HepG2 (cell line): Measurements from ENCODE around the gene NDN. TPM values are rescaled to one million over a fixed set of nuclear protein-coding genes. Genes with fewer than 3 reads are reported as not detected.

Experiments
- AHDC1 ChIP-seq: sonication (generic); formaldehyde crosslinking; IDR thresholded peaks from 2 replicates; pipeline ENCODE4 v1.5.1; 2020; ENCODE audit warnings: mild to moderate bottlenecking, missing genetic modification reagents, borderline replicate concordance
- CEBPG ChIP-seq: IDR thresholded peaks from 2 replicates; pipeline ENCODE4 v1.6.1; 2016
- DR1 ChIP-seq: sonication (generic); formaldehyde crosslinking; IDR thresholded peaks from 2 replicates; pipeline ENCODE4 v1.8.0; 2021; ENCODE audit warnings: mild to moderate bottlenecking, missing genetic modification reagents, inconsistent platforms
- FOXA3 ChIP-seq: IDR thresholded peaks from 2 replicates; pipeline ENCODE4 v1.6.1; 2016; ENCODE audit warnings: missing genetic modification reagents, missing compliant biosample characterization
- FOXC1 ChIP-seq: sonication (generic); formaldehyde crosslinking; IDR thresholded peaks from 2 replicates; pipeline ENCODE4 v1.8.0; 2022; ENCODE audit warnings: mild to moderate bottlenecking, missing genetic modification reagents, borderline replicate concordance
- MED8 ChIP-seq: sonication (generic); formaldehyde crosslinking; IDR thresholded peaks from 2 replicates; pipeline ENCODE4 v1.8.1; 2023; ENCODE audit warnings: mild to moderate bottlenecking, missing genetic modification reagents; ENCODE audit not compliant: insufficient replicate concordance
- NFRKB ChIP-seq: fragments of 450-650 bp; IDR thresholded peaks from 2 replicates; pipeline ENCODE4 v1.6.1; 2017
- PHF8 ChIP-seq: sonication (generic); formaldehyde crosslinking; IDR thresholded peaks from 2 replicates; pipeline ENCODE4 v1.5.0; 2020; ENCODE audit warnings: missing genetic modification reagents
- RBAK ChIP-seq: sonication (generic); formaldehyde crosslinking; IDR thresholded peaks from 2 replicates; pipeline ENCODE4 v1.5.1; 2020; ENCODE audit warnings: mild to moderate bottlenecking, missing genetic modification reagents
- SMYD3 ChIP-seq: sonication (generic); formaldehyde crosslinking; IDR thresholded peaks from 2 replicates; pipeline ENCODE4 v1.8.1; 2023; ENCODE audit warnings: mild to moderate bottlenecking, missing genetic modification reagents
- SOX13 ChIP-seq, 3 experiments: fragments of 450-650 bp in 1 of 3; sonication (generic) in 1 of 3; formaldehyde crosslinking in 1 of 3; IDR thresholded peaks in 2 of 3; conservative IDR thresholded peaks in 1 of 3; 2 replicates each; pipeline versions ENCODE4 v1.5.0 to v1.6.1; 2016 to 2020; ENCODE audit warnings: antibody characterized with exemption in 1 of 3, mild to moderate bottlenecking in 1 of 3, missing compliant biosample characterization in 1 of 3, missing genetic modification reagents in 1 of 3, moderate library complexity in 1 of 3
- SOX5 ChIP-seq: IDR thresholded peaks from 2 replicates; pipeline ENCODE4 v1.6.1; 2016; ENCODE audit warnings: borderline replicate concordance
- ZBTB33 ChIP-seq: sonication (generic); formaldehyde crosslinking; IDR thresholded peaks from 2 replicates; pipeline ENCODE4 v1.4.0; 2020; ENCODE audit warnings: missing genetic modification reagents
- ZFP1 ChIP-seq: IDR thresholded peaks from 2 replicates; pipeline ENCODE4 v1.6.1; 2016
- ZNF205 ChIP-seq: IDR thresholded peaks from 2 replicates; pipeline ENCODE4 v1.6.1; 2018; ENCODE audit warnings: missing biosample characterization, missing genetic modification reagents
- ZNF337 ChIP-seq: sonication (generic); formaldehyde crosslinking; IDR thresholded peaks from 2 replicates; pipeline ENCODE4 v1.5.1; 2020; ENCODE audit warnings: missing genetic modification reagents, low read depth, mild to moderate bottlenecking, borderline replicate concordance
- ZNF644 ChIP-seq: IDR thresholded peaks from 2 replicates; pipeline ENCODE4 v1.6.1; 2016; ENCODE audit warnings: low read depth
- ZNF772 ChIP-seq: sonication (generic); formaldehyde crosslinking; IDR thresholded peaks from 2 replicates; pipeline ENCODE4 v1.5.0; 2020; ENCODE audit warnings: mild to moderate bottlenecking, missing genetic modification reagents
- ZNF879 ChIP-seq: sonication (generic); formaldehyde crosslinking; IDR thresholded peaks from 2 replicates; pipeline ENCODE4 v1.8.1; 2023; ENCODE audit warnings: missing genetic modification reagents
- ZNF883 ChIP-seq: sonication (generic); formaldehyde crosslinking; IDR thresholded peaks from 2 replicates; pipeline ENCODE4 v1.5.1; 2020; ENCODE audit warnings: mild to moderate bottlenecking, missing genetic modification reagents; ENCODE audit errors: not compliant biosample characterization
- ZSCAN22 ChIP-seq: sonication (generic); formaldehyde crosslinking; IDR thresholded peaks from 2 replicates; pipeline ENCODE4 v1.4.0; 2020; ENCODE audit warnings: mild to moderate bottlenecking, missing genetic modification reagents
- polyA plus RNA-seq, 8 experiments: library from polyadenylated mRNA; depleted of rRNA in 3 of 8; stranded (reverse) in 7 of 8; unstranded in 1 of 8; fragments of >200 nt; fragmentation: Illumina TruSeq in 4 of 8; extraction: Trizol in 4 of 8; gene quantifications; 2 replicates each; pipeline versions ENCODE4 v1.2.1 to v1.2.3, GENCODE V29; 2011 to 2016; ENCODE audit warnings: low read depth in 4 of 8, missing spikeins in 1 of 8, mixed read lengths in 1 of 8; ENCODE audit not compliant: insufficient read depth in 1 of 8
- total RNA-seq, 5 experiments: library from RNA; depleted of rRNA; stranded (reverse); fragments of >200 nt; fragmentation: Illumina TruSeq; extraction: Trizol; gene quantifications; 2 replicates each; pipeline ENCODE4 v1.2.3, GENCODE V29; 2016; ENCODE audit warnings: low read depth in 1 of 5

The NDN gene
- total and polyA plus RNA-seq, 2 of the 13 experiments (the other 11 are each of a cell fraction or from before 2014, with no cell fraction given), result 0.03 TPM; not detected in 1

GRCh38 chr15:23670970-23671369 is 16.1 kb downstream of the NDN start (continued):
- no peak for TF ChIP-seq ZBTB33 (CRISPR knock-in tag)
- no peak for TF ChIP-seq ZSCAN22 (CRISPR knock-in tag)
- TF ChIP-seq CEBPG (CRISPR knock-in tag), result peak; percentile 74
- peak; percentile 38; the same call in 1 of the 2 replicates for TF ChIP-seq AHDC1
- no peak for TF ChIP-seq RBAK (CRISPR knock-in tag)
- TF ChIP-seq SOX13 (IDR thresholded peaks at IDR 0.05), result no peak
- peak in 1 of 2 experiments; percentile 43; a peak in 1 of 4 replicates for TF ChIP-seq SOX13 (CRISPR knock-in tag; conservative IDR thresholded peaks at IDR 0.05 in 1 of 2, IDR thresholded peaks at IDR 0.05 in 1 of 2)
- TF ChIP-seq SOX5 (CRISPR knock-in tag), result peak; percentile 44; the same call in 1 of the 2 replicates
- no peak for TF ChIP-seq ZNF337 (CRISPR knock-in tag)
- TF ChIP-seq NFRKB, result no peak
- TF ChIP-seq MED8 (CRISPR knock-in tag), result no peak
- 0 out of 2 replicates have a peak, but pooled peaks have one; percentile 12 for TF ChIP-seq ZNF644 (CRISPR knock-in tag)
- TF ChIP-seq ZNF883 (CRISPR knock-in tag), result no peak
- TF ChIP-seq ZNF772 (CRISPR knock-in tag), result no peak
- TF ChIP-seq SMYD3 (CRISPR knock-in tag), result no peak
- peak; percentile 64; the same call in 1 of the 2 replicates for TF ChIP-seq FOXA3
- TF ChIP-seq PHF8 (CRISPR knock-in tag), result no peak
- TF ChIP-seq ZFP1 (CRISPR knock-in tag), result peak; percentile 94; the same call in 1 of the 2 replicates
- TF ChIP-seq FOXC1 (CRISPR knock-in tag), result no peak
- no peak for TF ChIP-seq DR1
- TF ChIP-seq ZNF879 (CRISPR knock-in tag), result no peak
- TF ChIP-seq ZNF205 (CRISPR knock-in tag), result no peak
